ENCODE measurements around the gene ABCB9. TPM values are rescaled to one million over a fixed set of nuclear protein-coding genes. Genes with fewer than 3 reads are reported as not detected.

ABCB9 gene
- total RNA-seq, 4 donors from 2014 or later, result 1.7 to 6.2 (median 4.2) TPM

- no peak overlapping the region for H3K4me3 ChIP-seq
- no peaks in the 10 kb centered on the region for H3K27me3 ChIP-seq
- H3K36me3 ChIP-seq, result peaks cover 14 to 97% (median 81%) of the 10 kb centered on the region in 4 donors
- no peak overlapping the region for H3K27ac ChIP-seq (replicated peaks in 1 of 4)
- 89% methylated on average over 21 of the region's 22 CpGs for WGBS
- TF ChIP-seq POLR2AphosphoS5 (IDR thresholded peaks at IDR 0.05), result no peak
- no peak for TF ChIP-seq CTCF (IDR thresholded peaks at IDR 0.05)
- TF ChIP-seq EP300 (IDR thresholded peaks at IDR 0.05), result no peak
- no peak for TF ChIP-seq POLR2A (IDR thresholded peaks at IDR 0.05; ENCODE audit: low read depth)
- H3K9me3 ChIP-seq, result no peaks in the 10 kb centered on the region
- H3K4me1 ChIP-seq, result peaks cover 4 to 12% (median 10%) of the 10 kb centered on the region in 4 donors
- no peak for DNase-seq (ENCODE audit: extremely low spot score)
- intact Hi-C loops (cut with DNase I), result no loop called here
Measured at GRCh38 chr12:122989874-122990419, 23.7 kb upstream of the ABCB9 start.

GRCh38 chr12:122989225-122989839 is 23.1 kb upstream of the ABCB9 start:
- intact Hi-C loops (cut with DNase I), result no loop called here
- Histone ChIP-seq H3K9me3 (no peaks in the 10 kb centered on the region), H3K36me3 (peaks cover 14 to 97% (median 75%) of the 10 kb centered on the region in 4 donors), H3K27ac (replicated peaks in 1 of 4) (no peak overlapping the region), H3K4me3 (no peak overlapping the region), H3K4me1 (peaks cover 10 to 17% (median 15%) of the 10 kb centered on the region in 4 donors), H3K27me3 (no peaks in the 10 kb centered on the region)
- no peak for DNase-seq (ENCODE audit: extremely low spot score)
- no peak for TF ChIP-seq CTCF (IDR thresholded peaks at IDR 0.05)
- no peak for TF ChIP-seq POLR2AphosphoS5 (IDR thresholded peaks at IDR 0.05)
- 83% methylated on average over 8 of the region's 10 CpGs for WGBS

- WGBS, result 85% methylated on average over 14 of the region's 21 CpGs
- no peaks in the 10 kb centered on the region for H3K9me3 ChIP-seq
- no peak overlapping the region for H3K27ac ChIP-seq (replicated peaks in 1 of 4)
- peaks cover 16 to 23% (median 21%) of the 10 kb centered on the region in 4 donors for H3K4me1 ChIP-seq
- intact Hi-C loops (cut with DNase I), result no loop called here
- no peaks in the 10 kb centered on the region for H3K27me3 ChIP-seq
- TF ChIP-seq CTCF (IDR thresholded peaks at IDR 0.05) (no peak), POLR2A (IDR thresholded peaks at IDR 0.05; ENCODE audit: low read depth) (no peak), EP300 (IDR thresholded peaks at IDR 0.05) (no peak), POLR2AphosphoS5 (IDR thresholded peaks at IDR 0.05) (no peak)
- no peak for DNase-seq (ENCODE audit: extremely low spot score)
- H3K36me3 ChIP-seq, result peaks cover 14 to 92% (median 73%) of the 10 kb centered on the region in 4 donors
- no peak overlapping the region for H3K4me3 ChIP-seq
Measured at GRCh38 chr12:122988612-122989212, 22.4 kb upstream of the ABCB9 start.

- DNase-seq (ENCODE audit: extremely low spot score), result no peak
- H3K4me3 ChIP-seq, result no peak overlapping the region
- H3K27ac ChIP-seq (replicated peaks in 1 of 4), result no peak overlapping the region
- no peaks in the 10 kb centered on the region for H3K9me3 ChIP-seq
- intact Hi-C loops (cut with DNase I), result no loop called here
- TF ChIP-seq POLR2A (IDR thresholded peaks at IDR 0.05; ENCODE audit: low read depth) (no peak), CTCF (IDR thresholded peaks at IDR 0.05) (no peak), POLR2AphosphoS5 (IDR thresholded peaks at IDR 0.05) (no peak), EP300 (IDR thresholded peaks at IDR 0.05) (no peak)
- WGBS, result 90% methylated on average over 5 of the region's 13 CpGs
- no peaks in the 10 kb centered on the region for H3K27me3 ChIP-seq
- peaks cover 14 to 86% (median 73%) of the 10 kb centered on the region in 4 donors for H3K36me3 ChIP-seq
- H3K4me1 ChIP-seq, result peaks cover 23 to 30% (median 27%) of the 10 kb centered on the region in 4 donors
Measured at GRCh38 chr12:122988036-122988435, 21.8 kb upstream of the ABCB9 start.

Measured in esophagus muscularis mucosa (tissue), 4 donors.